ENCODE data around the gene DDIT3. TPM values are rescaled to one million over a fixed set of nuclear protein-coding genes. Genes with fewer than 3 reads are reported as not detected.

The DDIT3 gene
- total RNA-seq, 2 experiments from 2014 or later: 32.3 to 42.7 TPM

GRCh38 chr12:57475271-57476161, 44.8 kb downstream of the DDIT3 start:
- no TSS peak for BruUV-seq (replicated peaks)
- intact Hi-C loops (cut with micrococcal nuclease; ENCODE audit: unreplicated experiment): loop anchor here (5.0 kb wide), 1 partner anchor 267 kb away; no protein-coding TSS in a partner anchor
- H3K4me1 ChIP-seq (ENCODE audit: insufficient read depth, low read length, poor library complexity, severe bottlenecking): peaks cover 48% of the 10 kb centered on the region
- ChIA-PET CTCF (ENCODE audit: unreplicated experiment) (no interaction called here), POLR2A (interaction anchor here (0.6 to 1.9 kb wide), 2 partner anchors 10 to 11 kb away, joined by 4 to 9 read pairs; no protein-coding TSS in a partner anchor)
- H3K27ac ChIP-seq (ENCODE audit: low read depth, low read length, poor library complexity, severe bottlenecking): no peak overlapping the region
- DNase-seq (ENCODE audit: low spot score): no peak
- peaks cover 46% of the 10 kb centered on the region for H3K36me3 ChIP-seq (ENCODE audit: insufficient read depth, low read length)
- no peak overlapping the region for H2AFZ ChIP-seq (ENCODE audit: low read length)
- TF ChIP-seq CTCF (conservative IDR thresholded peaks at IDR 0.05; ENCODE audit: low read length): no peak
- no peak for TF ChIP-seq EZH2phosphoT487 (IDR thresholded peaks at IDR 0.05; ENCODE audit: borderline replicate concordance, low read depth, low read length)
- peak overlapping the region; percentile 97 for H3K4me2 ChIP-seq (ENCODE audit: low read length)
- H3K9me2 ChIP-seq (ENCODE audit: insufficient read depth, low read length): no peaks in the 10 kb centered on the region
- H4K20me1 ChIP-seq (ENCODE audit: insufficient read depth, low read length): no peaks in the 10 kb centered on the region
- no peaks in the 10 kb centered on the region for H3K9me3 ChIP-seq (ENCODE audit: low read length)
- H3K79me2 ChIP-seq (ENCODE audit: insufficient read depth, low read depth, low read length): peaks cover 12% of the 10 kb centered on the region; the same call in 1 of the 2 replicates
- peak overlapping the region; percentile 76 for H3K4me3 ChIP-seq (ENCODE audit: low read depth, low read length, poor library complexity, severe bottlenecking)

- H3K9me3 ChIP-seq (ENCODE audit: low read length): no peaks in the 10 kb centered on the region
- H3K4me1 ChIP-seq (ENCODE audit: insufficient read depth, low read length, poor library complexity, severe bottlenecking): peaks cover 41% of the 10 kb centered on the region
- H3K36me3 ChIP-seq (ENCODE audit: insufficient read depth, low read length): peaks cover 53% of the 10 kb centered on the region
- BruUV-seq (replicated peaks): no TSS peak
- H3K27ac ChIP-seq (ENCODE audit: low read depth, low read length, poor library complexity, severe bottlenecking): no peak overlapping the region
- peaks cover 12% of the 10 kb centered on the region; the same call in 1 of the 2 replicates for H3K79me2 ChIP-seq (ENCODE audit: insufficient read depth, low read depth, low read length)
- no peaks in the 10 kb centered on the region for H4K20me1 ChIP-seq (ENCODE audit: insufficient read depth, low read length)
- no peak overlapping the region for H3K4me3 ChIP-seq (ENCODE audit: low read depth, low read length, poor library complexity, severe bottlenecking)
- no peak for TF ChIP-seq CTCF (conservative IDR thresholded peaks at IDR 0.05; ENCODE audit: low read length)
- TF ChIP-seq EZH2phosphoT487 (IDR thresholded peaks at IDR 0.05; ENCODE audit: borderline replicate concordance, low read depth, low read length): no peak
- no peak overlapping the region for H3K4me2 ChIP-seq (ENCODE audit: low read length)
- DNase-seq (ENCODE audit: low spot score): no peak
- no peaks in the 10 kb centered on the region for H3K9me2 ChIP-seq (ENCODE audit: insufficient read depth, low read length)
- H2AFZ ChIP-seq (ENCODE audit: low read length): no peak overlapping the region
- intact Hi-C loops (cut with micrococcal nuclease; ENCODE audit: unreplicated experiment): loop anchor here (5.0 kb wide), 1 partner anchor 267 kb away; no protein-coding TSS in a partner anchor
- POLR2A ChIA-PET: interaction anchor here (0.6 kb wide), 2 partner anchors 17 to 1039 kb away, joined by 3 to 6 read pairs; no protein-coding TSS in a partner anchor
- CTCF ChIA-PET (ENCODE audit: unreplicated experiment): interaction anchor here (1.0 kb wide), 1 partner anchor 13 kb away, joined by 3 read pairs; no protein-coding TSS in a partner anchor
Observed at GRCh38 chr12:57474862-57475261, 45.5 kb downstream of the DDIT3 start.
